Testis (tissue), 2 donors: ENCODE data around the gene DIO3.

ENCODE experiments used
- CTCF ChIP-seq, 3 experiments: fragments of 450-650 bp in 2 of 3; fragments of 200-600 bp in 1 of 3; sonication (generic) in 1 of 3; IDR thresholded peaks; one replicate each; pipeline ENCODE4 v1.5.1; 2016 to 2019; ENCODE audit warnings: antibody characterized with exemption in 3 of 3, mild to moderate bottlenecking in 2 of 3, moderate library complexity in 1 of 3
- POLR2A ChIP-seq: fragments of 450-650 bp; IDR thresholded peaks from one replicate; pipeline ENCODE4 v1.6.1; 2017; ENCODE audit warnings: antibody characterized with exemption, mild to moderate bottlenecking, moderate library complexity

- no peak for TF ChIP-seq CTCF (IDR thresholded peaks at IDR 0.05)
- no peak for TF ChIP-seq POLR2A
Observed at GRCh38 chr14:101560534-101561113, 671 bp upstream of the DIO3 start.
